Neural progenitor cell (in vitro differentiated cells): ENCODE data around the gene ATF4.

ENCODE experiments used
- CTCF ChIP-seq: fragments of 200-600 bp; sonication (generic); IDR thresholded peaks from 2 replicates; pipeline ENCODE4 v1.5.1; 2017; ENCODE audit warnings: antibody characterized with exemption, mild to moderate bottlenecking
- EZH2 ChIP-seq: fragments of 200-600 bp; sonication (generic); IDR thresholded peaks from 2 replicates; pipeline ENCODE4 v1.6.1; 2017; ENCODE audit warnings: antibody characterized with exemption, mild to moderate bottlenecking, moderate library complexity

GRCh38 chr22:39475902-39476301, 44.5 kb upstream of the ATF4 start:
- TF ChIP-seq CTCF = no peak
- TF ChIP-seq EZH2 = no peak
